A549 (cell line): Measurements from ENCODE around the gene TMTC1.

Source experiments
- BCL3 ChIP-seq: fragments of >200 bp; sonication (Bioruptor Twin); formaldehyde crosslinking; IDR thresholded peaks from 3 replicates; pipeline ENCODE4 v1.6.1; 2016
- EP300 ChIP-seq, 2 experiments: fragments of >200 bp; sonication (Bioruptor Twin); formaldehyde crosslinking; IDR thresholded peaks; 2 replicates in 1 of 2; 3 replicates in 1 of 2; pipeline ENCODE4 v1.6.1; 2016 to 2017
- MAX ChIP-seq: IDR thresholded peaks from 2 replicates; pipeline ENCODE4 v1.6.1; 2012
- POLR2A ChIP-seq: IDR thresholded peaks from 2 replicates; pipeline ENCODE4 v1.6.1; 2012; ENCODE audit warnings: mild to moderate bottlenecking, low read length
- RCOR1 ChIP-seq: fragments of 150-350 bp; IDR thresholded peaks from 2 replicates; pipeline ENCODE4 v1.6.1; 2014; ENCODE audit warnings: antibody characterized with exemption, low read length, low read depth
- TF ChIP-seq, protein P1 (sequence below): fragments of >200 bp; sonication (Bioruptor Twin); formaldehyde crosslinking; IDR thresholded peaks from 3 replicates; pipeline ENCODE4 v1.5.1; 2016

DNA sequence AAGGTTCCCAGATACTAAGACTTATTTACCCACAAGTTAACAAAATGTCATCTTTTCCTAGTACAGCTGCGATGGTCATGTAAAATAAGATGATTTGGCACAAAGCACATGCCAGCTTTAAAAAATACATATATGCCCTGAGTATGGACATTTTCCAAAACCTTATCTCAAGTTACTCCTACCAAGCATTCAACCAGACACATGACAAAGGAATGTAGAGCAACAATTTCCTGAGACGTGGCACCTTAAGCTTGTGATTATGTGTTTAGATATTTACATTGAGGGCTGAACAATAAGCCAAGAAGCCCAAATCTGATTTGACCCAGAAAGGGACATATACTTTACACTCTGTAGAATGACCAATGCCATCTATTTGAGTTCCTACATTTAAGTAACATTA, 261.8 kb downstream of the TMTC1 start:
- TF ChIP-seq POLR2A (no peak), MAX (no peak), BCL3 (no peak), RCOR1 (no peak), EP300 (IDR thresholded peaks at IDR 0.05) (no peak)
- TF ChIP-seq, protein P1, sequence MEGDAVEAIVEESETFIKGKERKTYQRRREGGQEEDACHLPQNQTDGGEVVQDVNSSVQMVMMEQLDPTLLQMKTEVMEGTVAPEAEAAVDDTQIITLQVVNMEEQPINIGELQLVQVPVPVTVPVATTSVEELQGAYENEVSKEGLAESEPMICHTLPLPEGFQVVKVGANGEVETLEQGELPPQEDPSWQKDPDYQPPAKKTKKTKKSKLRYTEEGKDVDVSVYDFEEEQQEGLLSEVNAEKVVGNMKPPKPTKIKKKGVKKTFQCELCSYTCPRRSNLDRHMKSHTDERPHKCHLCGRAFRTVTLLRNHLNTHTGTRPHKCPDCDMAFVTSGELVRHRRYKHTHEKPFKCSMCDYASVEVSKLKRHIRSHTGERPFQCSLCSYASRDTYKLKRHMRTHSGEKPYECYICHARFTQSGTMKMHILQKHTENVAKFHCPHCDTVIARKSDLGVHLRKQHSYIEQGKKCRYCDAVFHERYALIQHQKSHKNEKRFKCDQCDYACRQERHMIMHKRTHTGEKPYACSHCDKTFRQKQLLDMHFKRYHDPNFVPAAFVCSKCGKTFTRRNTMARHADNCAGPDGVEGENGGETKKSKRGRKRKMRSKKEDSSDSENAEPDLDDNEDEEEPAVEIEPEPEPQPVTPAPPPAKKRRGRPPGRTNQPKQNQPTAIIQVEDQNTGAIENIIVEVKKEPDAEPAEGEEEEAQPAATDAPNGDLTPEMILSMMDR, result no peak
